GM19467 (cell line): ENCODE results near the gene KCND3.
"Not testable (repeated sequence)": the region's sequence is repeated elsewhere in the genome, so short reads cannot be mapped to it uniquely, and the experiment has no call there.

Experiments
- ATAC-seq: cut with Tn5 transposase; IDR thresholded peaks from one replicate; pipeline ENCODE4 v1.9.1; 2021; ENCODE audit warnings: mild to moderate bottlenecking, moderate library complexity; ENCODE audit not compliant: unreplicated experiment

The KCND3 gene

DNA sequence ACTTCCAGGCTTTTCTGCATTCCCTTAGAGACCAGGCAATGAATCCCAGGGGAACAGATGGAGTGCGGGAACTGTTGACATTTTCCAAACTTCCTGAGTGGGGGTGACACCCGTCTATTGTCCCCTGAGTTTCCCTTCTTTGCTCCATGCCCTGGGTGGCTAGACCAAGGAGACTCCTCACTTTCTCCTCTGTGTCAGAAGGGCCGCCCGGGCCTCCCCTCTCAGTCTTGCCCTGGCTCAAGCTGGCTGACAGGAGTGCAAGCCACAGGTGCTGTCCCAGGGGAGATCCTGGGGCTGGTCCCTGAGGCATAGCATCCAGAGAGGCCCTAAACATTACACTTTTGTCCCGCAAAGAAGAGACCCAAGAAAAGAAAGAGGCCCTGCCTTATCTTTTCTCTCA is 170.9 kb downstream of the KCND3 start:
- no peak for ATAC-seq

DNA sequence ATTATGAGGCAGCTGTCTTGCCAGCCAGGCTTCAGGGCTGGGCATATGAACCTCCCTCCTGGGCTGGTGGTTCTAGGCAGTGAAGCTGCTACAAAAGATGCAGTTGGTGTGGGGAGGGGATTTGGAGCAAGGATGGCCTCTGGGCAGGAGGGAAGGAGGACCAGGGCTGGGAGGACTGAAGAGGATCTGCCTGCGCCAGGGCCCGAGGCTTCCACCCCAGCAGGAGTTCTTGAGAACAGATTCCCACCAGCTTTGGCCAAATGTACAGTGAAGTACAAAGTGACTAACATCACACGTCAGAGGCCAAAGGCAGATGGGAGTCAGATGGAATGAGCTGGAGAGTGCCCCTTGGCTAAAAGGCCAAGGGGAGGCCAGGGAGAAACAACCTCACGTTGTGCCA is 171.4 kb downstream of the KCND3 start:
- ATAC-seq, result no peak

DNA sequence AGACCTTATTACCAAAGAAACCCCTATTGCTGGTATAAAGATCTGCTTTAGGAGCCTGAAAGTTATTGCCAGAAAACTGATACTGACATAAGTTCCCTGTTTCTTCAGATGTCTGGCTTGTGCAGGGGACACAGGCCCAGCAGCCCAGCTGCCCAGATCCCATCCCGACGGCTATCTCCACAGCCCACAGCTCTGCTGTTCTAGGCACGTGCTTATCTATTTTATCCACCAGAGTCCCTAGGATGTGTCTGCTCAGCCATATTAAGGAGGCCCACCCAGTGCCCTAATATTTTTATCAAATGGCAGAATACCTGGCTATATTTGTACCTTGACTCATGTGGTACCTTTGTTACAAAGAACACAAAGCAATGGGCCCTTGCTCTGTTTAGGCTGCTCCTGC is 174.8 kb downstream of the KCND3 start:
- ATAC-seq, result no peak

DNA sequence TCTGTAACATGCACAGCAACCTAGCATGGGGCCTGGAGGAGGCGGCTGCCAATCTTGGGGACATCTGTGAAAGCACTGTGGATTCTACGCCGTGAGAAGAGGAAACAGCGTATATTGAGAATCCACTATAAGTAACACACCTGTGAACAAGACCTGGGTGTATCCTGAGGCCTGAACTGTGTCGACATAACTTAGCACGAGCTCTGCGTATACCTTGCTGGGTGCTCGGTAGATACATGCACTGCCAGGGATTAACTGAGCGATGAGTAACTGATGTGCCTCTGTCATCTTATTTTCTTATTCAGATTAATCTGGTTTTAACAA is 175.2 kb downstream of the KCND3 start:
- ATAC-seq, result no peak

DNA sequence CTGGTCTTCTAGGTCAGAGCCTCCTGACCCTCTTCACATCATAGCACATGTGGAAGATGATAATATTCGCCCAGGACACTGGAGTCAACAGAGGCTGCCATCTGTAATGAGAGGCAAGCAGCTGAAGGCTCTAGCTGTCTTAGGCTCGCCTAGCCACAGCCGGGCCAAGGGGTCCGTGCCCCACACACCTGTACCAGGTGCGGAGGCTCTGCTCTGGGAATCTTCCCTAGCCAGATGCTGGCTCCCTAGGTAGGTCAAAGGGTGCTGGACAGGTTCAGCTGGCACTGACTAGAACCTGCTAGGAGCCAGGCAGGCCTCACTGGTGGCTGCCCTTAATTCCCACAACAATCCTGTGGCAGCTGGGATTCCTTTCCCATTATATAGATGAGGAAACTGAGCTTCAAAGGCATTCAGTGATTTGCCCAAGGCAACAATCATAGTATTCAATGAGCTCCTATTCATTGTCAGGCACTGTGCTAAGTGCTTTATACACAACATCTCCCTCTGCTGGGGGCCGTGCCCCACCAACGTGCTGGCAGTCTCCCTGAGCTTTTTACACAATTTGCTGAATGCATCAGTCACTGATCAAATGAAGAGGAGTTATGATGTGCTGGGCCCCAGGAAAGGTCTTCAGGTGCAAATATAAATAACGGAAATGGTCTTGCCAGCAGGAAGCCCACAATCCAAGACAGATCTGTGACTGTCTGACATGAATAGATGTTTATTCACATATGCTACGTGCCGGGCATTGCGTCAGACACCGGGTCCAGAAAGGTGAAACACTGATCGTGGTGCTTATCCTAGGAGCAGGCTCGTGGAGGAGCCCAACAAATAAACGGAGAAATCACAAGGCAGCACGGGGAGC is 175.8 kb downstream of the KCND3 start:
- no peak for ATAC-seq

DNA sequence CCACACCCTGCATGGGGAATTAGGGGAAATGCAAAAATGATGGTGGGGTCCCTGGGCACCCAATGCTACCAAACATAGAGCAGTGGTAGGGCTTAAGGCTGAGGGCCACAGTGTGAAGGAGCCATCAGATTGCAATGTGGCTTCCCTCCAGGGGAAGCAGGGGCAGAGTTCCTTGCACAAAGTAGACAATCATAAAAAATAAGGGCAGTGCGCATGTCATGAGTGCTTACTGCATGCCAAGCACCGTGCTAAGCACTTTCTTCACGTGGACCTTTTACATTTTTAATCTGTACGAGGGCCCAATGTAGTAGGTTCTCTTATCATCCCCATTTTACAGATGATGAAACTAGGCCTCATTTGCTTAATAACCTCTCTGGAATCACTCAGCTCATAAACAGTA is 177.2 kb downstream of the KCND3 start:
- ATAC-seq, result no peak

DNA sequence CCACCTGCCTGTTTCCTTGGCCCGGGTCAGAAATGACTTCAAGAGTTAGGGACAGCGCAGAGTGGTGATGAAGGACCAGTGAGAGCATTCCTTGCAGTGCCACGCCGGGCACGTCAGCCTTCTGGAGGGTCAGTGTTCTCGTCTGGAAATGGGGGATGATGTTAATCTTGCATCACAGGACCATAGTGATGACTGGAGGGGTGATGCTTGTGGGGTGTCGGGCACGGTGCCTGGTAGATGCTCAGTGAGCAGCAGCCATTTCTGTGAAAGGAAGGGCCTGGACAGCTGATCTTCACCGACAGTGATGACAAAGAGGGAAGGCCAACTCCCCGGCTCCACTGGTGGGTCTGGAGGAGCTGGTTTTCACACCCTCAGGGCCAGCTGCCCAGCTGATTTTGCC is 177.6 kb downstream of the KCND3 start:
- no peak for ATAC-seq

DNA sequence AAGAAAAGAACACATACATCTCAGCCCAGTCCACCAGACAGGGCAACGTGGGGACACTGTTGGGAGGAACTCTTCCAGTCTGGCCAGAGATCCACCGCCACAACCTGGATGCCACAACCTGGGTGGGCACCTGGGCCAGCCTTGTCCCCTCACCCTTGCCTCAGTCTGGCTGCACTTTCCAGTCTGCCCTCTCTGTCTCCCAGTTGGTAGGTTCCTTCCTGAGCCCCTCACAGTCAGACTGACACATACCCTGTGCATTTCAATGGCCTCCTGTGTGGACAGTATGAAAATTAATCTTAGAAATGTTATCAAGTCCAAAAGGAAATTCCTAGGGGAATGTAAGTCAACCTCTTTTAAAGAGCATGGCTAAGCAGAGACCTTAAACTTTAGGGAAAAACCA is 184.2 kb downstream of the KCND3 start:
- no peak for ATAC-seq

DNA sequence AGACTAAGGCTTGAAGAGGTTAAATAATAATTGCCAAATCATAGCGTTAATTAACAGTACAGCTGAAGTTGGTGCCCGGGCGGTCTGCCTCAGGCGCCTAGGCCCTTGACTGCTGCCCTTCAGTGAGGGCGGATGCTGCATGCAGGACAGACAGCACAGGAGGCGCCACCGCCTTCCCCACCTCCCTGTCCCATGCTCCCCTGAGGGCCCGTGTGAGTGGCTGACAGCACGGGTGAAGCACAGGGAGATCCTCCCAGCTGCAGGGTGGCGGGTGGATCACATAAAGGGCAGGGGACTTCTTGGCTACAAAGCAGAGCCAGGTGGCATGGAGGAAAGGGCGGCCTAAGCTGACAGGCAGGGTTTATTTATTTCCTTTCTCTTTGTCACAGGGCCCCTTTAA is 184.7 kb downstream of the KCND3 start:
- ATAC-seq, result no peak

DNA sequence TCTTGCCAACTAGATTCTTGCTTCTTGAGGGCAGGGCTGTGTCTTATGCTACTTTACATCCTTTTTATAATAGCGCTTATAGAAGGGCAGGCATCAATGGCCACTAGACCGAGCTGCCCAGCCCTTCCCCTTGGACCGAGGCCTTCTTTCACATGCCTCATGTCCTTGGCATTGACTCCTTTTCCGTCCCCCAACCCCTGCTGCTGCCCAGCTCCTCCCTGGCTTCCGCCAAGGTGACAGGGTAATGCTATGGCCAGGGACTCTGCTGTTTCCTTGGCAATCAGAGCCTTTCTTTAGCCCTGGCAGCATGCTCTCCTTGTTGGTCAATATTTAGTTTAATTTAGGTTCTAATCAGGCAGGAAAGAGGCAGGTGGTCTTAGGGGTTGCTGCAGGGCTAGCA is 185.5 kb downstream of the KCND3 start:
- ATAC-seq, result no peak

DNA sequence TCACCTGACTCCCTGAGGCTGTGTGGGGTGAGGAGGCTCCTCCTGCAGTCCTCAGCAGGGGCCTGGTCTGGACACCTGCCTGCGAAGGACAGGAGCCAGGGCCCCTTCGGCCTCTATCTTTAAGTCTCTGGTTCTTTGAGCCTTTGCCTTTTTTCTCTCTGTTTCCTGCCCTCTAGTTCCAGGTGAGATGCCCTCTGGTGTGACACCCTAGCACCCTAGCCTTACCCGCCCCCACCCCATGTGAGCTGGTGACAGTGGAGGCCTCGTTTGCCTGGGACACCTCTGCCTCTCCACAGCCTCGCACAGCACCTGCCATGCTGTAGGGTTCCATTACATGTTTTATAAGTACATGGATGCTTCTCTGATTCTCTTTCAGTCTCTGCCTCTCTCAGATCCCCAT is 186.5 kb downstream of the KCND3 start:
- no peak for ATAC-seq

DNA sequence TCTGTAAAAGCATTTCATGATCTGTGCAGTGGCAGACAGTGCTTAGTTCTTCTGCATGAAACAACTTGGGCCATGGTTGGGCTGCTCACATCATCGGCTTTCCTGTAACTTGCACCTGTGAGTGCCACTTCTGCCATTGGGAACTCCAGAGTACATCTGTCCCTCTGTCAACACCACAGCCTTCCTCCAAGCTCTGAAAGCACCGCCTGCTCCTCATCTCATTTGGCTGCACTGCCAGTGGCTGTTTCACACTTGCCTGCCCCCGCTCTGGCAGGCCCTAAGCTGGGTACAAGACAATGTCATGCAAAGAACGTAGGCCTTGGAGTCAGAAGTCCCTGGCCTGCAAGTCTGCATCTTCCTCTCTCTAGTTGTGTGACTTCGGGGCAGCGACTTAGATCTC is 187.4 kb downstream of the KCND3 start:
- ATAC-seq, result no peak

DNA sequence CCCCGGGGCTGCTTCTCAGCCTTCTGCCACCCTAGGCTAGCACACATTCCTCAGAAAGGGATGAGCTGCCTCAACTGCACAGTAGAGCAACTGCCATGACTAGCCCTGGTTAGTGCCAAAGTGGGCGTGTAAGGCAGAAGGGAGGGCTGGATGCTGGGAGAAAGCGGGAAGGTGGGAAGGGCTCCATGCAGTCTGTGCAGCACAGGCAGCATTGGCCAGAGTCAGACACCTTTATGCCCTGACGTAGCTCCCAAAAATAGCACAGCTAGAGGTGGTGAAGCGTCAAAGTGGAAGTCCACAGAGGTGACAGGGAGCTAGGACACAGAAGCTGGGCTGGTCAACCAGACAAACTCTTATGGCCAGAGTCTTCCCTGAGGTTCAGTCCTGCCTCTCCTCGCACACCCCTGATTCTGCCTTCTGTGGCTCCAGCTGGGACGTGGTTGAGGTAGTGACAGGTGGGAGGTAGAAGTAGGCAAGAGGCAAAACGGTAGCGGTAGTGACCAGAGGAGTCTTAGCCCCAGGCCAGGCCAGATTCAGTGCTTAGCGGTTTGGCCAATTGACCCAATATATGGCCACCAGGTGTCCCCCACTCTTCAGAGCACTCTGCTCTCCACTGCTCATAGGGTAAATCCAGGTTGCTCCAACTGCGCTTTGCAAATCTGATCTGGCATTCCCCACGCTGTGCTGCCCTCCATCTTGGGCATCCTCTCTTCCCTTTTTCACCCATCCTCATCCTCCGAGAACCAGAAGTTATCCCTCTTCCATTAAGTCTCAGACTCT is 188.2 kb downstream of the KCND3 start:
- ATAC-seq, result no peak

DNA sequence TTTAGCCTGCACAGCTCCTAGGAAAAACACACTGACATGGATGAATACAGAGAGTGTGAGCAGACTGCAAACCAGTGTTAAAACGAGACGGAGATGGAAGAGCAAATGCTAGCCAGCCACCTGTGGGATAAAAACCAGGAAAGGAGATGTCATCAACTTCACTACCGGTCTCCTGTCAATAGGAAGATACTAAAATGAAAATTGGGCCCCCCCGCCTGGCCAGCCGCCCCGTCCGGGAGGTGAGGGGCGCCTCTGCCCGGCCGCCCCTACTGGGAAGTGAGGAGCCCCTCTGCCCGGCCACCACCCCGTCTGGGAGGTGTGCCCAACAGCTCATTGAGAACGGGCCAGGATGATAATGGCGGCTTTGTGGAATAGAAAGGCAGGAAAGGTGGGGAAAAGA is 189.7 kb downstream of the KCND3 start:
- not testable (repeated sequence) for ATAC-seq

DNA sequence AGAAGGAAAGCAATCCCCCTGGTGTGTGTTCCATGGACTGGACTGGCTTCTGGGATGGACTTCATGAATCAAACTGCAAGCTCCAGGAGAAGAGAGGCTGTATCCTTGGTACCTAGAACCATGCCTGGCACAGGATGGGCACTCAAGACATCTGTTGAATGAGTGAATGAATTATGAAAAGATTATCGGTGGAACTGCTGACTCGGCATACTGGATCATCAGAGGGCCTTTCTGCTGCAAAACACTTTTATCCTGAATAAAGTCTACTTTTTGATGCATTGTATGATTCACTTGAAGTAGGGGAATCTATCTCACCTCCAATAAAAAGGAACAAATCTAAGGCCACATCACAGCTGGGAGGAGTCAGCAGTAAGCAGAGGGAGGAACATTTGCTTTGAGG is 190.9 kb downstream of the KCND3 start:
- no peak for ATAC-seq

DNA sequence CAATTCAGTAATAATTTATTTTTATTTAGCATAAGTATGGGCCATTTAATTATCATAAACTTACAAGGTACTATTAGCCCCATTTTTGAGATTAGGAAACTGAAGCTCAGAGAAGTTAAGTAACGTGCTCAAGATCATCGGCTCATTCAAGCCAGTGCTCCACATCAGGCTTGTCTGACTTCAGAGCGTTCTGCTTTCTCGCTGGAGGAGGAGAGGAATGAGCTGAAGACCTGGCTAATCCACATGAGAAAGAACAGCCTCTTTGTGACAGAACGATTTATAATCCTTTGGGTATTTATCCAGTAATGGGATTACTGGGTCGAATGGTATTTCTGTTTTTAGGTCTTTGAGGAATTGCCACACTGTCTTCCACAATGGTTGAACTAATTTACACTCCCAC is 194.1 kb downstream of the KCND3 start:
- ATAC-seq, result no peak

DNA sequence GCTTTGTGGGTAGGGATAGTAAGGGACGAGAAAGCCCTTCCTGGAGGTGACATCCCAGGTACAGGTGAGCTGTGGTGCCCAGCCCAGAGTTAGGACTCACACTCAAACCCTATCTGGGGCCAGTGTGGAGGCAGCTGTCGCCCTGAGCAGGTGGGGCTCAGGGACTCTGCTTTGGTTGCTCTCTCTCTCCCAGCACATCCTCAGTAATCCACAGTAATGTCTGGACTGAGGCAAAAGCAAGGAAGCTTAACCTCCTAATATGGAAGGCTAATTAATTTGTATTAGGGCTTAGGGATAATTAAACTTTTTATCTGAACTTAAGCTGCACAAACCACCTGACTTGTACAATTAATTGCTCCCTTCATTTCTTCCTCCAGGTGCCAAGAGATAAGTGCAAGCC is 195.5 kb downstream of the KCND3 start:
- ATAC-seq, result no peak

DNA sequence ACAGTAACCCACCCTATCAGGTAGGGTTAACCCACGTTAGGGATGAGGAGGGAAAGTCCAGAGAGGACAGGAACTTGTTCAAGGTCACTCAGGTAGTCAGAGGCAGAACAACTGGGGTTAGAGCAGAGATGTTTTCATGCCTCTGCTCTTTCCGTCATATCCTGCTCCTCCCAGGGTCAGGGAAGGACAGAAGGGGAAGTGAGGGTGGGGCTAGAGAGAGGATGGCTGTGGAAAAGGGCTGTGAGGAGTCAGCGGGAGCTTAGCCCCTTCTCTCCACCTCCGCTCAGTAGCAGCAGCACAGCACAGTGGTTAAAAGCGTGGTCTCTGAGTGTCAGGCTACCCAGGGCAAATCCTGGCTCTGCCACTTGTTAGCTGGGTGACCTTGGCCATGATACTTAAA is 197.2 kb downstream of the KCND3 start:
- ATAC-seq, result no peak

DNA sequence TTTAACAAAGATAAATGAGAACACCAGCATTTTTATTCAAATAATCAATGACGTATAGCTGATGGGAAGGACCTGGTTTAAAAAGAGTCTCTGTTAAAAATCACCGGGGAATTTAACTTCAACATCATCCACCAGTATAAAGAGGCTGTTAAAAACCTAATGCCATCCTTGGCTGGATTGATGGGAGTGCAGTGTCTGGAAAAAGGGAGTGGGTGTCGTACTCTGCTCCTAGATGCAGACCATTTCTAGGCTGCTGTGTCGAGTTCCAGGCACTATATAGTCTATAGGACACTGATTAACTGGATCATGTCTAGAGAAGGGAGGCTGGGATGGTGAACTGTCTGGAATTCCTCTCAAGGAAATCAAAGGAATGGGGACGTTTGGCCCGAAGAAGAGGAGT is 197.7 kb downstream of the KCND3 start:
- ATAC-seq, result no peak

DNA sequence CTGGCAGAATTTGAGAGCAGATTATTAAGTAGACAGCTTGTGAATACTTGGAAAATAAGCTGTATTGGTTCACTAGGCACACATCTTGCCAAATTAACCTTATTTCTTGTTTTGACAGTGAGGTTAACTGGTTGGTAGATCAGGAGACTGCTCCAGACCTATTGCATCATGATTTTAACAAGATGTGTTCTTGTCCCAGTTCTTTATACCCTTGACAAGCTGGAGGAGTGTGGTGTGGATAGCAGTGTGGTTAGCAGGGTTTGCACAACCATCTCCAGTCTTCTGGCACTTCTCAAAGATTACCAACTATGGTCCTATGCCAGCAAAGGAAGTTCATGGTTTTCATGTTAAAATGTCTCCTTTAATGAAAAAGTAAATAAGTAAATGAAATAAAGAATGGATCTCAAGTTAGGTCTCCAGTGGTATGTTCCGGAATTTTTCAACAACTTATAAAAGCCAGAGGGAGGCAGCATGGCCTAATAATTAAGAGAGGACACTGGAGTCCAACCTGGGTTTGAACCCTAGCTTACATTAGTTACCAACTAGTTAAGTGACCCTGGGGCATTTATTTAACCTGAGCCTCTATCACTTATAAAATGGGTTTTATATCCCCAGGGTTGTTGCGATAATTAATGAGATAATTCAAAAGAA is 199.7 kb downstream of the KCND3 start:
- no peak for ATAC-seq

DNA sequence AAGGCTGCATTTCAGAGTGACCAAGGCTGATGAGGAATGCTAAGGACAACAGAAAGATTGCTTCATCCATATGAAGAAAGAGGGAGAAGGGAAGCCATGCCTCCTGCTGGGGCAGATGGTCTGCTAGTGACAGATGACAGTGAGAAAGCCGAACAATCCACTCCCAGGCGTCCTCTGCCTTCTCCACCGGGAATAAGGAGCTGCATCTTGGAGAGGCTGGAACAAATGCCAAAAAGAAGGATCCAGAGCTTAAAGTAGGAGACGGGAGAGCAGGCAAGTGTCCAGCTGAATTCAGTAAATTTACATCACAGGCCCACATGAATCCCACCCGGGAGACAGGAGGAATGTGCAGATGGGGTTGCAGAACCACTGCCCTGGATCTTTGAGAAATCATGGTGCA is 200.3 kb downstream of the KCND3 start:
- no peak for ATAC-seq

DNA sequence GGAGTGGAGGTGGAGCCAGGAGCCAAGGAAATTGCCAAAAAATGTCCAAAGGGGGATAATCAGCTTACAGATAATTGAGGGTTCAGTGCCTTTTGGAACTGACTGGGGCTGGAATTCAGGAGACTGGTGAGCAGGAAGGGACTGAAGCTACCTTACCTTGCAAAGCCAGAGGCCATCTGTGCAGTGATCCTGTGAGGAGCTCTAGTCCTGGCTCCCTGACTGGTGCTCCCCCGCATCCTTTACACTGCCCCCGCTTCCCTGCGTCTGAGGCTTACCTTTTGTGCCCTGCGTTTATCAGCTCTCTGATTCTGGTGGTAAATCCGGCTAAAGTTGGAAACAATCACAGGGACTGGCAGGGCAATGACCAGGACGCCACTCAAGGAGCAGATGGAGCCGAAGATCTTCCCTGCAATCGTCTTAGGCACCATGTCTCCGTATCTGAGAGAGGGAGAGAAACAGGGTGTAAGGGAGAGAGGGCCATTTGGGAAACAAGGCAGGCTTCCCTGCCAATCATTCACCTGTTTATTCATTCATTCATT is 202.7 kb downstream of the KCND3 start:
- no peak for ATAC-seq
